HEK293 (cell line): ENCODE results near the gene FADS1.

Source experiments
- CTCF ChIA-PET: fragments of 350-600 bp; formaldehyde crosslinking; extraction: SDS; loops from one replicate; lab custom pipeline; 2021; ENCODE audit warnings: antibody characterized with exemption; lab: Yijun Ruan, JAX
- POLR2A ChIA-PET: fragments of 300-600 bp; formaldehyde crosslinking; extraction: SDS; loops from one replicate; lab custom pipeline; 2020; ENCODE audit warnings: antibody characterized with exemption, inconsistent platforms; lab: Yijun Ruan, JAX
- H3K27ac ChIP-seq: fragments of 200-500 bp; sonication (Bioruptor generic); 2 replicates; pipeline ENCODE4 v1.5.1; 2014; ENCODE audit warnings: low read depth, low read length, control low read depth, inconsistent platforms; ENCODE audit errors: extremely low read depth
- H3K36me3 ChIP-seq, 2 experiments: fragments of 200-500 bp in 1 of 2; sonication (Bioruptor generic) in 1 of 2; 1 replicate in 1 of 2; 2 replicates in 1 of 2; pipeline ENCODE4 v1.5.1; 2014 to 2017; ENCODE audit warnings: inconsistent platforms in 2 of 2, low read length in 2 of 2; ENCODE audit not compliant: control insufficient read depth in 2 of 2, insufficient read depth in 1 of 2
- H3K4me1 ChIP-seq: fragments of 200-500 bp; sonication (Bioruptor generic); 2 replicates; pipeline ENCODE4 v1.5.1; 2014; ENCODE audit warnings: mild to moderate bottlenecking, low read length, inconsistent platforms; ENCODE audit not compliant: control insufficient read depth, insufficient read depth
- H3K4me3 ChIP-seq: 2 replicates; pipeline ENCODE4 v1.5.1; 2011; ENCODE audit warnings: low read depth, mild to moderate bottlenecking, control low read depth, low read length, moderate library complexity
- H3K9me3 ChIP-seq: fragments of 200-500 bp; sonication (Bioruptor generic); 2 replicates; pipeline ENCODE4 v1.5.1; 2014; ENCODE audit warnings: low read depth, low read length, inconsistent platforms; ENCODE audit not compliant: control insufficient read depth, insufficient read depth
- GLIS2 ChIP-seq: fragments of 450-650 bp; formaldehyde crosslinking; IDR thresholded peaks from 2 replicates; pipeline ENCODE4 v1.5.1; 2016; ENCODE audit warnings: missing biosample characterization, missing genetic modification characterization
- MZF1 ChIP-seq: fragments of 450-650 bp; formaldehyde crosslinking; IDR thresholded peaks from 2 replicates; pipeline ENCODE4 v1.5.1; 2017; ENCODE audit warnings: missing biosample characterization, missing genetic modification characterization, borderline replicate concordance
- OSR2 ChIP-seq: fragments of 450-650 bp; formaldehyde crosslinking; IDR thresholded peaks from 2 replicates; pipeline ENCODE4 v1.5.1; 2016; ENCODE audit warnings: missing biosample characterization, missing genetic modification characterization
- OVOL3 ChIP-seq: fragments of 450-650 bp; formaldehyde crosslinking; IDR thresholded peaks from 2 replicates; pipeline ENCODE4 v1.5.1; 2016; ENCODE audit warnings: missing biosample characterization, missing genetic modification characterization
- SALL2 ChIP-seq: fragments of 450-650 bp; formaldehyde crosslinking; IDR thresholded peaks from 2 replicates; pipeline ENCODE4 v1.5.0; 2017; ENCODE audit warnings: missing biosample characterization, mild to moderate bottlenecking, missing genetic modification characterization, borderline replicate concordance
- TRIM28 ChIP-seq: IDR thresholded peaks from 2 replicates; pipeline ENCODE4 v1.6.1; 2011; ENCODE audit warnings: low read length, control low read depth, borderline replicate concordance
- ZBTB48 ChIP-seq: fragments of 450-650 bp; formaldehyde crosslinking; IDR thresholded peaks from 2 replicates; pipeline ENCODE4 v1.5.1; 2016; ENCODE audit warnings: missing biosample characterization, missing genetic modification characterization
- ZFHX2 ChIP-seq: fragments of 450-650 bp; formaldehyde crosslinking; conservative IDR thresholded peaks from 2 replicates; pipeline ENCODE4 v1.5.1; 2016; ENCODE audit warnings: missing biosample characterization, missing genetic modification characterization
- ZFP41 ChIP-seq: fragments of 450-650 bp; formaldehyde crosslinking; IDR thresholded peaks from 2 replicates; pipeline ENCODE4 v1.5.1; 2016; ENCODE audit warnings: missing biosample characterization, missing genetic modification characterization, borderline replicate concordance
- ZNF157 ChIP-seq: fragments of 450-650 bp; formaldehyde crosslinking; IDR thresholded peaks from 2 replicates; pipeline ENCODE4 v1.5.1; 2016; ENCODE audit warnings: missing biosample characterization, missing genetic modification characterization
- ZNF24 ChIP-seq: fragments of 450-650 bp; formaldehyde crosslinking; IDR thresholded peaks from 2 replicates; pipeline ENCODE4 v1.5.1; 2016; ENCODE audit warnings: missing biosample characterization, missing genetic modification characterization
- ZNF335 ChIP-seq: fragments of 450-650 bp; formaldehyde crosslinking; conservative IDR thresholded peaks from 2 replicates; pipeline ENCODE4 v1.5.1; 2016; ENCODE audit warnings: missing biosample characterization, missing genetic modification characterization
- ZNF341 ChIP-seq: fragments of 450-650 bp; formaldehyde crosslinking; IDR thresholded peaks from 2 replicates; pipeline ENCODE4; 2016; ENCODE audit warnings: low read depth, missing biosample characterization, missing genetic modification characterization
- ZNF488 ChIP-seq: fragments of 450-650 bp; formaldehyde crosslinking; IDR thresholded peaks from 2 replicates; pipeline ENCODE4 v1.5.1; 2016; ENCODE audit warnings: missing biosample characterization, missing genetic modification characterization
- ZNF501 ChIP-seq: fragments of 450-650 bp; formaldehyde crosslinking; IDR thresholded peaks from 2 replicates; pipeline ENCODE4 v1.5.1; 2016; ENCODE audit warnings: missing biosample characterization, missing genetic modification characterization
- ZNF514 ChIP-seq: fragments of 450-650 bp; formaldehyde crosslinking; IDR thresholded peaks from 2 replicates; pipeline ENCODE4 v1.5.1; 2016; ENCODE audit warnings: missing biosample characterization, missing genetic modification characterization
- ZNF529 ChIP-seq: fragments of 450-650 bp; formaldehyde crosslinking; IDR thresholded peaks from 2 replicates; pipeline ENCODE4 v1.5.1; 2017; ENCODE audit warnings: missing genetic modification characterization, missing biosample characterization; ENCODE audit not compliant: insufficient replicate concordance
- ZNF600 ChIP-seq: fragments of 450-650 bp; formaldehyde crosslinking; IDR thresholded peaks from 2 replicates; pipeline ENCODE4 v1.5.1; 2016; ENCODE audit warnings: missing biosample characterization, missing genetic modification characterization
- ZNF610 ChIP-seq: fragments of 450-650 bp; formaldehyde crosslinking; IDR thresholded peaks from 2 replicates; pipeline ENCODE4 v1.5.1; 2016; ENCODE audit warnings: missing biosample characterization, missing genetic modification characterization, borderline replicate concordance
- ZNF623 ChIP-seq: fragments of 450-650 bp; formaldehyde crosslinking; IDR thresholded peaks from 2 replicates; pipeline ENCODE4 v1.5.1; 2016; ENCODE audit warnings: missing biosample characterization, missing genetic modification characterization
- ZNF624 ChIP-seq: fragments of 450-650 bp; formaldehyde crosslinking; IDR thresholded peaks from 2 replicates; pipeline ENCODE4 v1.5.1; 2017; ENCODE audit warnings: missing biosample characterization, missing genetic modification characterization
- ZNF645 ChIP-seq: fragments of 450-650 bp; formaldehyde crosslinking; IDR thresholded peaks from 2 replicates; pipeline ENCODE4; 2016; ENCODE audit warnings: missing biosample characterization, missing genetic modification characterization
- ZNF768 ChIP-seq: fragments of 450-650 bp; formaldehyde crosslinking; IDR thresholded peaks from 2 replicates; pipeline ENCODE4 v1.5.1; 2018; ENCODE audit warnings: missing biosample characterization, mild to moderate bottlenecking, missing genetic modification characterization
- ZNF843 ChIP-seq: fragments of 450-650 bp; formaldehyde crosslinking; IDR thresholded peaks from 2 replicates; pipeline ENCODE4 v1.5.1; 2016; ENCODE audit warnings: missing biosample characterization, missing genetic modification characterization
- ZSCAN16 ChIP-seq: fragments of 450-650 bp; formaldehyde crosslinking; IDR thresholded peaks from 2 replicates; pipeline ENCODE4 v1.5.1; 2016; ENCODE audit warnings: missing biosample characterization, missing genetic modification characterization
- ZSCAN30 ChIP-seq: fragments of 450-650 bp; IDR thresholded peaks from 2 replicates; pipeline ENCODE4 v1.5.1; 2018; ENCODE audit warnings: missing biosample characterization, mild to moderate bottlenecking, missing genetic modification characterization, moderate library complexity
- TF ChIP-seq, protein P1 (sequence below): fragments of 450-650 bp; formaldehyde crosslinking; IDR thresholded peaks from 2 replicates; pipeline ENCODE4 v1.5.1; 2016; ENCODE audit warnings: missing biosample characterization, missing genetic modification characterization
- TF ChIP-seq, protein P2 (sequence below): fragments of 450-650 bp; formaldehyde crosslinking; IDR thresholded peaks from 2 replicates; pipeline ENCODE4 v1.5.1; 2016; ENCODE audit warnings: missing biosample characterization, missing genetic modification characterization, borderline replicate concordance
- TF ChIP-seq, protein P3 (sequence below): fragments of 450-650 bp; formaldehyde crosslinking; IDR thresholded peaks from 2 replicates; pipeline ENCODE4 v1.5.1; 2016; ENCODE audit warnings: missing biosample characterization, missing genetic modification characterization
- TF ChIP-seq, protein P4 (sequence below): fragments of 450-650 bp; formaldehyde crosslinking; IDR thresholded peaks from 2 replicates; pipeline ENCODE4 v1.5.1; 2017; ENCODE audit warnings: missing biosample characterization, missing genetic modification characterization

The FADS1 gene

DNA sequence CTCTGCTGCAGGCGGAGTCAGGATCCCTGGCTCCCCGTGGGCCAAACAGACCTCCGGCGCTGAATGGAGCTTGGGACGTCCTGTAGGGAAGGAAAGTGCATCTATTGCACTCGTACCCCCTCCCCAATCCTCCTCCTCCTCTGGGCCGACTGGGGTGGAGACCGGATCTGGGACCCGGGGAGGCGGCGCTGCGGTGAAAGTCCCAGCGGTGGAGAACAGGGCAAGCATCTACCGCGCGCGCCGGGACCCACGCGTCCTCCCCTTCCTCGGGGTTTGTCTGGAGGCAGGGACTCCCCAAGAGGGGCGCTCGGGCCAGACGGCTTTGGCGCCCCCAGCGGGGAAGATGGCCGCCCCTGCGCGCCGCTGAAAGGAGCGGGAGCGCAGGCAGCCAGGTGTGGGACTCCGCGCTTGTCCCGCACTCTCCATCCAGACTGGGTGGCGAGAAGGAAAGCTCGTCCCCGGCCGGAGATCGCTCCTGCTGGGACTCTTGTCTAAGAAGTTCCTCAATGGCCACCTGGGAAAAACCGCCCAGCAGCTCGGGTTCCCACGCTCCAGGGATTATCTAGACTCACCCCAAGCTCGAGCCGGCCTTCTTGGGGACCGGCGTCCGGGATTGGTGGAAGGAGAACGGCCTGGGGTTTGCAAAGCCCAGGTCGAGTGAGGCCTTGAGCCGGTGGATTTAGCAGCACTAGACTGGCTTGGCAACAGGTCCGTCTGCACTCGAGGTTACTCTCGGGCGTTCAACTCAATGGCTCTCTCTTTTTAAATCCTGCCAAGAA lies 12.0 kb upstream of the FADS1 start:
- Histone ChIP-seq H3K9me3 (no peaks in the 10 kb centered on the region), H3K4me1 (peaks cover 10% of the 10 kb centered on the region; the same call in 1 of the 2 replicates), H3K36me3 (no peaks in the 10 kb centered on the region), H3K4me3 (peak overlapping the region; percentile 62), H3K27ac (peak overlapping the region; percentile 96)
- ChIA-PET CTCF (interaction anchor here (0.6 to 3.1 kb wide), 13 partner anchors 8 to 323 kb away, joined by 3 to 13 read pairs (median 4); no protein-coding TSS in a partner anchor), POLR2A (interaction anchor here (0.7 to 2.1 kb wide), 5 partner anchors 10 to 961 kb away, joined by 3 to 55 read pairs (median 3); partner anchors contain the start of genes FADS1, FEN1 and TMEM258)
- peak; percentile 32; the same call in 1 of the 2 replicates for TF ChIP-seq ZSCAN30 (tag by site-specific recombination)
- no peak for TF ChIP-seq ZNF529 (tag by site-specific recombination)
- TF ChIP-seq, protein P1, sequence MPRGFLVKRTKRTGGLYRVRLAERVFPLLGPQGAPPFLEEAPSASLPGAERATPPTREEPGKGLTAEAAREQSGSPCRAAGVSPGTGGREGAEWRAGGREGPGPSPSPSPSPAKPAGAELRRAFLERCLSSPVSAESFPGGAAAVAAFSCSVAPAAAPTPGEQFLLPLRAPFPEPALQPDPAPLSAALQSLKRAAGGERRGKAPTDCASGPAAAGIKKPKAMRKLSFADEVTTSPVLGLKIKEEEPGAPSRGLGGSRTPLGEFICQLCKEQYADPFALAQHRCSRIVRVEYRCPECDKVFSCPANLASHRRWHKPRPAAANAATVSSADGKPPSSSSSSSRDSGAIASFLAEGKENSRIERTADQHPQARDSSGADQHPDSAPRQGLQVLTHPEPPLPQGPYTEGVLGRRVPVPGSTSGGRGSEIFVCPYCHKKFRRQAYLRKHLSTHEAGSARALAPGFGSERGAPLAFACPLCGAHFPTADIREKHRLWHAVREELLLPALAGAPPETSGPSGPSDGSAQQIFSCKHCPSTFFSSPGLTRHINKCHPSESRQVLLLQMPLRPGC (tag by site-specific recombination): no peak
- TF ChIP-seq ZFP41 (tag by site-specific recombination): no peak
- no peak for TF ChIP-seq ZNF341
- no peak for TF ChIP-seq ZSCAN16 (tag by site-specific recombination)
- TF ChIP-seq GLIS2: peak; percentile 60; the same call in 1 of the 2 replicates
- TF ChIP-seq ZNF623: no peak
- TF ChIP-seq, protein P2, sequence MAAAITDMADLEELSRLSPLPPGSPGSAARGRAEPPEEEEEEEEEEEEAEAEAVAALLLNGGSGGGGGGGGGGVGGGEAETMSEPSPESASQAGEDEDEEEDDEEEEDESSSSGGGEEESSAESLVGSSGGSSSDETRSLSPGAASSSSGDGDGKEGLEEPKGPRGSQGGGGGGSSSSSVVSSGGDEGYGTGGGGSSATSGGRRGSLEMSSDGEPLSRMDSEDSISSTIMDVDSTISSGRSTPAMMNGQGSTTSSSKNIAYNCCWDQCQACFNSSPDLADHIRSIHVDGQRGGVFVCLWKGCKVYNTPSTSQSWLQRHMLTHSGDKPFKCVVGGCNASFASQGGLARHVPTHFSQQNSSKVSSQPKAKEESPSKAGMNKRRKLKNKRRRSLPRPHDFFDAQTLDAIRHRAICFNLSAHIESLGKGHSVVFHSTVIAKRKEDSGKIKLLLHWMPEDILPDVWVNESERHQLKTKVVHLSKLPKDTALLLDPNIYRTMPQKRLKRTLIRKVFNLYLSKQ (tag by site-specific recombination): no peak
- TF ChIP-seq ZNF335 (tag by site-specific recombination): peak; percentile 26; the same call in 1 of the 2 replicates
- TF ChIP-seq MZF1 (tag by site-specific recombination): no peak
- no peak for TF ChIP-seq TRIM28
- TF ChIP-seq ZBTB48: no peak
- TF ChIP-seq ZNF645 (tag by site-specific recombination): no peak
- TF ChIP-seq ZNF488 (tag by site-specific recombination): no peak
- 0 out of 2 replicates have a peak, but pooled peaks have one; percentile 10 for TF ChIP-seq ZNF624 (tag by site-specific recombination)
- no peak for TF ChIP-seq OSR2 (tag by site-specific recombination)
- TF ChIP-seq, protein P3, sequence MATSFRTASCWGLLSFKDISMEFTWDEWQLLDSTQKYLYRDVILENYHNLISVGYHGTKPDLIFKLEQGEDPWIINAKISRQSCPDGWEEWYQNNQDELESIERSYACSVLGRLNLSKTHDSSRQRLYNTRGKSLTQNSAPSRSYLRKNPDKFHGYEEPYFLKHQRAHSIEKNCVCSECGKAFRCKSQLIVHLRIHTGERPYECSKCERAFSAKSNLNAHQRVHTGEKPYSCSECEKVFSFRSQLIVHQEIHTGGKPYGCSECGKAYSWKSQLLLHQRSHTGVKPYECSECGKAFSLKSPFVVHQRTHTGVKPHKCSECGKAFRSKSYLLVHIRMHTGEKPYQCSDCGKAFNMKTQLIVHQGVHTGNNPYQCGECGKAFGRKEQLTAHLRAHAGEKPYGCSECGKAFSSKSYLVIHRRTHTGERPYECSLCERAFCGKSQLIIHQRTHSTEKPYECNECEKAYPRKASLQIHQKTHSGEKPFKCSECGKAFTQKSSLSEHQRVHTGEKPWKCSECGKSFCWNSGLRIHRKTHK (tag by site-specific recombination): no peak
- TF ChIP-seq, protein P4, sequence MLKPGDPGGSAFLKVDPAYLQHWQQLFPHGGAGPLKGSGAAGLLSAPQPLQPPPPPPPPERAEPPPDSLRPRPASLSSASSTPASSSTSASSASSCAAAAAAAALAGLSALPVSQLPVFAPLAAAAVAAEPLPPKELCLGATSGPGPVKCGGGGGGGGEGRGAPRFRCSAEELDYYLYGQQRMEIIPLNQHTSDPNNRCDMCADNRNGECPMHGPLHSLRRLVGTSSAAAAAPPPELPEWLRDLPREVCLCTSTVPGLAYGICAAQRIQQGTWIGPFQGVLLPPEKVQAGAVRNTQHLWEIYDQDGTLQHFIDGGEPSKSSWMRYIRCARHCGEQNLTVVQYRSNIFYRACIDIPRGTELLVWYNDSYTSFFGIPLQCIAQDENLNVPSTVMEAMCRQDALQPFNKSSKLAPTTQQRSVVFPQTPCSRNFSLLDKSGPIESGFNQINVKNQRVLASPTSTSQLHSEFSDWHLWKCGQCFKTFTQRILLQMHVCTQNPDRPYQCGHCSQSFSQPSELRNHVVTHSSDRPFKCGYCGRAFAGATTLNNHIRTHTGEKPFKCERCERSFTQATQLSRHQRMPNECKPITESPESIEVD (tag by site-specific recombination): no peak
- no peak for TF ChIP-seq SALL2 (tag by site-specific recombination)
- no peak for TF ChIP-seq ZNF24
- TF ChIP-seq ZNF768 (tag by site-specific recombination): no peak
- TF ChIP-seq ZNF501 (tag by site-specific recombination): 0 out of 2 replicates have a peak, but pooled peaks have one; percentile 29
- TF ChIP-seq ZNF157 (tag by site-specific recombination): no peak
- TF ChIP-seq ZNF514 (tag by site-specific recombination): no peak
- no peak for TF ChIP-seq ZNF610
- TF ChIP-seq ZNF600 (tag by site-specific recombination): 0 out of 2 replicates have a peak, but pooled peaks have one; percentile 7
- TF ChIP-seq ZFHX2 (tag by site-specific recombination): no peak
- no peak for TF ChIP-seq ZNF843 (tag by site-specific recombination)
- no peak for TF ChIP-seq OVOL3 (tag by site-specific recombination)
